CD4-positive, alpha-beta T cell treated with Interleukin-1 beta for 1 hour (primary cell): ENCODE results near the gene STIMATE.

ENCODE experiments used
- DNase-seq, 2 donors: peaks; one replicate each; pipeline ENCODE4 v3.0.0-alpha.2; 2020 to 2022

Gene STIMATE

DNA sequence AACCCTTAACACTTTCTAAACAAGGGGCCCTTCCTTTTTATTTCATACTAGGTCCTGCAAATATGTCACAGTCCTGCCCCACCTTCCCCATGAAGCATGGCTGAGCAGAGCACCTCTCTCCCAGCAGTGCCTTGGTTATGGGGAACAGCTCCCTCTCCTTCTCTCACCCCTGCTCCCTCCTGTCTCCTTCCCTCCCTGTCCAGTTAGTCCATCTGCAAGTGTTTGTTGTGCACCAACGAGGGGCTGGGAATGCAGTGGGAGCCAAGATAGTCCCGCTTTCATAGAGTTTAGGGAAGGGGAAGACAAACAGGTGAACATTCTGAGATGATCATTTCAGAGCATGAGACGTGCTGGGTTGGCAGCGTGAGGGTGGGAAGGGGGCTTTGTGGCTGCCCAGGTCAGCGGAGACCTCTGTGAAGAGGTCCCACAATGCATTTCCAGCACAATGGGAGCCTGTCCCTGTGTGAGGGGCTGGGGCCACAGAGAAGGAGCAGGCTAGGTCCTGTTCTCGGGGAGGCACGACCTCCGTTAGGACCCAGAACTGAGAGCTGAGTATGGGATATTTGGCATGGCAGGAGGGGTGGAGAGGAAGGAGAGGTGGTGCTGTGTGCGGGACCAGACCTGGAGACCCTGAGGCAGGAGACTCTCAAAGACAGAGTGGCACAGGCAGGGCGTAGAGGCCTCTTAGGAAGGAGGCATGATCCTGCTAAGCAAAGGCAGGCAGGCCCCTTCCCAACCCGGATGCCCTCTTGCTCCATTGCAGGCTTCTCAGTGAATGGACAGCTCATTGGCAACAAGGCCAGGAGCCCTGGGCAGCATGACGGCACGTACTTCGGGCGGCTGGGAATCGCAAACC, 108.2 kb downstream of the STIMATE start:
- DNase-seq, result no peak

DNA sequence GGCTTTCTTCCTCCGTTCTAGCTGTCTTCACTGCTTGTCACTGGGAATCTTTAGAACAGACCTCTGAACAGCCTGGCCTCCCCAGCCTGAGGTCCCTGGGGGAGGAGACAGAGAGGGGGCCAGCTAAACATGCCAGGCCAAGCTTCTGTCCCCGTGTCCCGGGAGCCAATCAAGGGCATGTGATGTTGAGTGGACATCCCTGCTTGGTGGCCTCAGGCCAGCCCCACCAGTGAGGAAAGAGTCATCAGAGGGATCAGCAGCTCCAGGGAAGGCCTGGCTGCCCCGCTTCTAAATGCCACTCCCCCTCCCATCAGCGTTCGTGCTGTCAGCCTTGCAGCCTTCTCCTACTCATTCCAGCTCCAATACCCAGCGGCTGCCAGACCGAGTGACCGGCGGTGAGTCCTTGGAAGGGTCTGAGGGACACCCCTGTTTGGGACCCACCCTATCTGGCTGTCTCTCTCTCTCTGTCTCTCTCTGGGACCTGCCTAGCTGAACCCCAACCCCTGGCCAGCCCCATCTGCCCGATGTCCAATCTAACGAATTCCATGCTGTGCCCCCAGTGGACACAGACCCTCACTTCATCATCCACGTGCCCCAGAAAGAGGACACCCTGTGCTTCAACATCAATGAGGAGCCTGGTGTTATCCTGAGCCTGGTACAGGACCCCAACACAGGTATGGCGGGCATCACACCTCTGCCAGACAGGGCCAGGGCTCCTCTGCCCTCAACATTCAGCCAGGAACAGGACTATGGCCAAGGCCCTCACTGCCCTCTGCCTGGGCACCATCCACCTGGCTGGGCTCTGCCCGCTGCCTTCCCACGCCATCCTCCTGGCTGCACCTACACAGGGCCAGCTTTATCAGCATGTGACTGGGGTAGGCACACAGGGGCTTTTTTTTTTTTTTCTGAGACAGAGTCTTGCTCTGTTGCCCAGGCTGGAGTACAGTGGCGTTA, 109.4 kb downstream of the STIMATE start:
- no peak for DNase-seq

DNA sequence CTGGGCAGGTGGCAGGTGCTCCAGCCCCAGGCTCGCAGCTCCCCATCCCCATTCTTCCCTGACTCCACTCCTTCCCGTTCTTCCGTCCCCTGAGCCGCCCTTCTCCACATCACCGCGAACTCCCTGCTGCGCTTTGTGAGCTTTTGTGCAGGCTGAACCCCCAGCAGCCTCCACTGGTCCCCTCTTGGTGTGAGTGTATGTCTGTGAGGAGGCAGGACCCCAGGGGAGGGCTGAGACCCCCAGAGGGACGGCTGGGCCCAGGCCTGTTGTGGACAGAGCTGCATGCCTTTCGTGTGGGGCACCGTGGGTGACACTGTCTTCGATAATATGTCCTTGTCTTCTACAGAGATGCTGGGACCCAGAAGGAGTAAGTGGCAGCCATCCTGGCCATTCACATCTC, 110.1 kb downstream of the STIMATE start:
- no peak for DNase-seq
